K562 (cell line): ENCODE measurements around the gene DGCR8. TPM values are rescaled to one million over a fixed set of nuclear protein-coding genes. Genes with fewer than 3 reads are reported as not detected.

Experiments used
- ATAC-seq: fragments of 200-7000 bp; cut with Tn5 transposase; 3 replicates; pipeline ENCODE4 v1.9.1; 2020; ENCODE audit warnings: moderate library complexity
- BruUV-seq: library from RNA; stranded (reverse); fragments of 400-500 nt; replicated peaks from 2 replicates; lab custom pipeline; 2021; lab: Mats Ljungman, UMichigan
- CTCF ChIA-PET: fragments of 300-600 bp; formaldehyde crosslinking; extraction: SDS; loops from one replicate; lab custom pipeline; 2021; ENCODE audit warnings: low intra/inter-chr PET ratio; lab: Yijun Ruan, JAX
- POLR2A ChIA-PET: fragments of 300-600, 350-650 bp; sonication (Branson Sonifier 250); formaldehyde crosslinking; extraction: SDS; loops from one replicate; lab custom pipeline; 2021; ENCODE audit warnings: antibody characterized with exemption, inconsistent platforms; lab: Yijun Ruan, JAX
- DNase-seq, 4 experiments: peaks; one replicate each; pipeline versions ENCODE4 v3.0.0 to v3.0.0-alpha.2; 2011 to 2018; ENCODE audit warnings: low spot score in 3 of 4, mixed read lengths in 3 of 4; ENCODE audit errors: extremely low read depth in 1 of 4
- FAIRE-seq: peaks from 2 replicates; lab custom pipeline; 2011; peaks lifted over from hg19 to GRCh38; lab: Jason Lieb, UNC
- H2AFZ ChIP-seq: 2 replicates; pipeline ENCODE4 v1.6.0; 2011; ENCODE audit warnings: low read depth, low read length, control low read depth, inconsistent platforms
- H3K27ac ChIP-seq: fragments of 200-600 bp; 3 replicates; pipeline ENCODE4 v1.8.0; 2011; ENCODE audit warnings: low read depth, mild to moderate bottlenecking, control low read depth, inconsistent platforms, low read length, moderate library complexity, mixed read lengths; ENCODE audit errors: extremely low read depth
- H3K27me3 ChIP-seq, 2 experiments: fragments of 300-600 bp in 1 of 2; 2 replicates in 1 of 2; 3 replicates in 1 of 2; pipeline versions ENCODE4 v1.6.0 to v1.8.0; 2011; ENCODE audit warnings: inconsistent platforms in 2 of 2, low read length in 2 of 2, mild to moderate bottlenecking in 1 of 2, mixed read lengths in 1 of 2, moderate library complexity in 1 of 2; ENCODE audit not compliant: control insufficient read depth in 2 of 2, insufficient read depth in 2 of 2
- H3K36me3 ChIP-seq: fragments of 300-600 bp; 3 replicates; pipeline ENCODE4 v1.8.0; 2011; ENCODE audit warnings: mild to moderate bottlenecking, low read length, inconsistent platforms; ENCODE audit not compliant: control insufficient read depth, insufficient read depth
- H3K4me1 ChIP-seq, 2 experiments: fragments of 200-600 bp in 1 of 2; replicated peaks in 1 of 2; 2 replicates in 1 of 2; 3 replicates in 1 of 2; pipeline versions ENCODE4 v1.5.1 to v1.8.0; 2011; ENCODE audit warnings: inconsistent platforms in 2 of 2, low read length in 2 of 2, mild to moderate bottlenecking in 1 of 2, mixed read lengths in 1 of 2, moderate library complexity in 1 of 2; ENCODE audit not compliant: control insufficient read depth in 2 of 2, insufficient read depth in 2 of 2
- H3K4me2 ChIP-seq: 2 replicates; pipeline ENCODE4 v1.6.1; 2011; ENCODE audit warnings: low read length, control low read depth, inconsistent platforms, mixed read lengths; ENCODE audit not compliant: insufficient read depth
- H3K4me3 ChIP-seq: fragments of 200-600 bp; sonication (generic), shearing (Covaris generic); 2 replicates; pipeline ENCODE4 v1.5.1; 2016; ENCODE audit warnings: control low read depth, inconsistent platforms
- H3K79me2 ChIP-seq: fragments of 200-600 bp; 3 replicates; pipeline ENCODE4 v1.8.0; 2011; ENCODE audit warnings: low read length, inconsistent platforms; ENCODE audit not compliant: control insufficient read depth, insufficient read depth
- H3K9ac ChIP-seq, 2 experiments: 2 replicates each; pipeline versions ENCODE4 v1.6.0 to v1.6.1; 2011; ENCODE audit warnings: low read depth in 2 of 2, low read length in 2 of 2, control low read depth in 1 of 2, inconsistent platforms in 1 of 2, mild to moderate bottlenecking in 1 of 2, mixed read lengths in 1 of 2; ENCODE audit not compliant: insufficient read depth in 1 of 2
- H3K9me1 ChIP-seq: one replicate; pipeline ENCODE4 v1.6.0; 2011; ENCODE audit warnings: inconsistent platforms, mild to moderate bottlenecking, low read length, moderate library complexity; ENCODE audit not compliant: control insufficient read depth, insufficient read depth
- H3K9me3 ChIP-seq: replicated peaks from 2 replicates; pipeline ENCODE4 v1.5.1; 2011; ENCODE audit warnings: low read depth, low read length, inconsistent platforms; ENCODE audit not compliant: control insufficient read depth, insufficient read depth
- H4K20me1 ChIP-seq: replicated peaks from 2 replicates; pipeline ENCODE4 v1.6.1; 2011; ENCODE audit warnings: low read length, inconsistent platforms, mixed read lengths; ENCODE audit not compliant: control insufficient read depth, insufficient read depth
- ARID1B ChIP-seq: fragments of 450-650 bp; IDR thresholded peaks from 2 replicates; pipeline ENCODE4 v1.6.1; 2016; ENCODE audit warnings: antibody characterized with exemption, mild to moderate bottlenecking, inconsistent platforms
- CBX2 ChIP-seq: fragments of 200-600 bp; sonication (generic); IDR thresholded peaks from one replicate; pipeline ENCODE4 v1.6.1; 2012; ENCODE audit warnings: mild to moderate bottlenecking, low read length, inconsistent platforms; ENCODE audit not compliant: insufficient read depth, poor library complexity, severe bottlenecking
- CREB1 ChIP-seq, 2 experiments: sonication (generic) in 1 of 2; formaldehyde crosslinking in 1 of 2; IDR thresholded peaks; 2 replicates each; pipeline versions ENCODE4 v1.6.1 to v1.8.0; 2012 to 2022; ENCODE audit warnings: inconsistent platforms in 1 of 2, mild to moderate bottlenecking in 1 of 2, missing genetic modification reagents in 1 of 2, moderate library complexity in 1 of 2
- GABPB1 ChIP-seq: sonication (generic); formaldehyde crosslinking; IDR thresholded peaks from 2 replicates; pipeline ENCODE4 v1.8.0; 2022; ENCODE audit warnings: mild to moderate bottlenecking, missing genetic modification reagents
- POLR2G ChIP-seq: fragments of 200-400 bp; formaldehyde crosslinking; IDR thresholded peaks from 2 replicates; pipeline ENCODE4 v1.6.1; 2017; ENCODE audit warnings: low read depth, mild to moderate bottlenecking, antibody characterized with exemption, low read length, moderate library complexity
- WGBS: fragments of 100-300 bp; shearing (Covaris generic); methylation state at CpG from one replicate; pipeline ENCODE4 v1.1.6; 2016; ENCODE audit warnings: low coverage, mixed read lengths; ENCODE audit not compliant: insufficient coverage; ENCODE audit errors: missing lambda C conversion rate; 5-methylcytosine and 5-hydroxymethylcytosine counted together
- in situ Hi-C: fragments of 300-500 bp; cut with MboI; formaldehyde crosslinking; loops from 4 replicates; pipeline ENCODE4 v1.15.0; 2018; ENCODE audit warnings: inconsistent platforms, mixed read lengths
- intact Hi-C: fragments of 100-400 bp; cut with micrococcal nuclease; formaldehyde crosslinking; loops from 2 replicates; pipeline ENCODE4 v1.14.2; 2022
- polyA plus RNA-seq, 8 experiments: library from polyadenylated mRNA; depleted of rRNA in 4 of 8; stranded (reverse) in 5 of 8; unstranded in 3 of 8; fragments of >200 nt; fragmentation: Nextera tagmentation in 2 of 8; fragmentation: Illumina TruSeq in 1 of 8; extraction: Ambion mirVana in 2 of 8; extraction: Trizol in 1 of 8; gene quantifications; 2 replicates each; pipeline versions ENCODE4 v1.2.1 to v1.2.3, GENCODE V29; 2011 to 2014; ENCODE audit warnings: inconsistent platforms in 1 of 8, missing spikeins in 1 of 8
- total RNA-seq, 7 experiments: library from RNA; depleted of rRNA in 6 of 7; stranded (reverse); fragments of >200 nt in 6 of 7; fragmentation: Illumina TruSeq in 2 of 7; extraction: Trizol in 2 of 7; gene quantifications; 2 replicates each; pipeline versions ENCODE4 v1.2.1 to v1.2.3, GENCODE V29; 2011 to 2021; ENCODE audit warnings: low replicate concordance in 1 of 7
- TF ChIP-seq, protein P1 (sequence below), 2 experiments: fragments of 450-650 bp in 1 of 2; sonication (generic) in 1 of 2; formaldehyde crosslinking in 1 of 2; IDR thresholded peaks; 2 replicates each; pipeline versions ENCODE4 v1.7.1 to v1.9.0; 2016 to 2022; ENCODE audit warnings: inconsistent platforms in 1 of 2, mild to moderate bottlenecking in 1 of 2, missing genetic modification reagents in 1 of 2
- TF ChIP-seq, protein P2 (sequence below): fragments of 250-450 bp; sonication (Bioruptor Pico); IDR thresholded peaks from 2 replicates; pipeline ENCODE4 v1.9.0; 2021; ENCODE audit warnings: mild to moderate bottlenecking, inconsistent platforms

DGCR8 gene
- total and polyA plus RNA-seq, 9 of the 15 experiments (the other 6 are each of a cell fraction or from before 2014, with no cell fraction given), result 5.9 to 144 (median 80.1) TPM

DNA sequence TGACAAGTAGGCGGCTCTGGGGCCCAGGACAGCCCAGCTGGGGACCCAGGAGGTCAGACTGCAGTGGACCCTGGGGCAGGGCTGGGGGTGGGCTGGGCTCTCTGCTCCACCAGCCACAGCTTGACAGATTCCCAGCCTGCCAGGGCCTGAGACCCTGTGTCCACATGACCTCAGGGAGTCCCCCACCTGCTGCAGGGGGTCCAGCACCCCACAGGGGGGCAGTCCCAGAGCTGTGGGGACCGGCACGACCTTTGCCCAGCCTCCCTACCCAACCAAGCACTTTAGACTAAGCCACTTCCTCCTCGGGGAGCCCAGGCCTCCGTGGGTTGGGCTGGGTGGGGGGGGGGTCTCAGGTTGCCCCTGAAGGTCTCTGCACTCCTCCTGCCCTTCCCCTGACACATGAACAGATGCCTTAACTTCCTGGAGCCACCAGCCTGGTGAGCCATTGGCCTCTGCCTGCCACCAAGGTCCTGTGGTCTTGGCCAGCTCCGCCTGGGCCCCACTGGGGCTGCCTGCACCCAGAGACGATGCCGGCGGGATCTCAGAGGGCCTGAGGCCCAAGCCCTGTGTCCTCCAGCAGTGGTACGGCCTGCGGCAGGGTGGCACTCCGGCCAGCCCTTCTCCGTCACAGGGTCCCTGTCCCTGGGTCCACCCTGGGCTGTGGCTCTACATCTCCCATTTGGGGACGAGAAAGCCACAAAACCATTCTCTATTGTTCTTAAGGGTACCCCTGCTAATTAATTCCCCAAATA, 67.4 kb downstream of the DGCR8 start:
- H3K36me3 ChIP-seq, result no peaks in the 10 kb centered on the region; the same call in 2 of the 3 replicates
- H3K79me2 ChIP-seq, result no peaks in the 10 kb centered on the region
- no peak overlapping the region for H3K4me3 ChIP-seq
- in situ Hi-C loops (no loop called here), intact Hi-C loops (no loop called here)
- peaks cover 0 to 84% of the 10 kb centered on the region in 2 experiments; a peak in 2 of 5 replicates for H3K4me1 ChIP-seq
- no peaks in the 10 kb centered on the region for H3K9me1 ChIP-seq
- H3K27ac ChIP-seq, result no peak overlapping the region
- H3K4me2 ChIP-seq, result no peak overlapping the region
- peaks cover 21% of the 10 kb centered on the region for H4K20me1 ChIP-seq
- FAIRE-seq (peak; percentile 26), ATAC-seq (no peak), DNase-seq (no peak)
- WGBS, result 46% methylated on average over 14 of the region's 14 CpGs
- no peaks in the 10 kb centered on the region for H3K9me3 ChIP-seq
- CTCF ChIA-PET, result no interaction called here
- no peak overlapping the region for H3K9ac ChIP-seq
- BruUV-seq, result no TSS peak
- no peak overlapping the region for H2AFZ ChIP-seq
- POLR2A ChIA-PET, result interaction anchor here (0.5 to 1.6 kb wide), 4 partner anchors 9 to 181 kb away, joined by 3 to 6 read pairs (median 3); no protein-coding TSS in a partner anchor
- peaks cover 4 to 7% of the 10 kb centered on the region in 2 experiments; a peak in 3 of 5 replicates for H3K27me3 ChIP-seq
- peak; percentile 43; the same call in 1 of the 2 replicates for TF ChIP-seq GABPB1
- TF ChIP-seq, protein P1, sequence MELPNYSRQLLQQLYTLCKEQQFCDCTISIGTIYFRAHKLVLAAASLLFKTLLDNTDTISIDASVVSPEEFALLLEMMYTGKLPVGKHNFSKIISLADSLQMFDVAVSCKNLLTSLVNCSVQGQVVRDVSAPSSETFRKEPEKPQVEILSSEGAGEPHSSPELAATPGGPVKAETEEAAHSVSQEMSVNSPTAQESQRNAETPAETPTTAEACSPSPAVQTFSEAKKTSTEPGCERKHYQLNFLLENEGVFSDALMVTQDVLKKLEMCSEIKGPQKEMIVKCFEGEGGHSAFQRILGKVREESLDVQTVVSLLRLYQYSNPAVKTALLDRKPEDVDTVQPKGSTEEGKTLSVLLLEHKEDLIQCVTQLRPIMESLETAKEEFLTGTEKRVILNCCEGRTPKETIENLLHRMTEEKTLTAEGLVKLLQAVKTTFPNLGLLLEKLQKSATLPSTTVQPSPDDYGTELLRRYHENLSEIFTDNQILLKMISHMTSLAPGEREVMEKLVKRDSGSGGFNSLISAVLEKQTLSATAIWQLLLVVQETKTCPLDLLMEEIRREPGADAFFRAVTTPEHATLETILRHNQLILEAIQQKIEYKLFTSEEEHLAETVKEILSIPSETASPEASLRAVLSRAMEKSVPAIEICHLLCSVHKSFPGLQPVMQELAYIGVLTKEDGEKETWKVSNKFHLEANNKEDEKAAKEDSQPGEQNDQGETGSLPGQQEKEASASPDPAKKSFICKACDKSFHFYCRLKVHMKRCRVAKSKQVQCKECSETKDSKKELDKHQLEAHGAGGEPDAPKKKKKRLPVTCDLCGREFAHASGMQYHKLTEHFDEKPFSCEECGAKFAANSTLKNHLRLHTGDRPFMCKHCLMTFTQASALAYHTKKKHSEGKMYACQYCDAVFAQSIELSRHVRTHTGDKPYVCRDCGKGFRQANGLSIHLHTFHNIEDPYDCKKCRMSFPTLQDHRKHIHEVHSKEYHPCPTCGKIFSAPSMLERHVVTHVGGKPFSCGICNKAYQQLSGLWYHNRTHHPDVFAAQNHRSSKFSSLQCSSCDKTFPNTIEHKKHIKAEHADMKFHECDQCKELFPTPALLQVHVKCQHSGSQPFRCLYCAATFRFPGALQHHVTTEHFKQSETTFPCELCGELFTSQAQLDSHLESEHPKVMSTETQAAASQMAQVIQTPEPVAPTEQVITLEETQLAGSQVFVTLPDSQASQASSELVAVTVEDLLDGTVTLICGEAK (IDR thresholded peaks at IDR 0.05), result no peak
- TF ChIP-seq, protein P1 (CRISPR knock-in tag; IDR thresholded peaks at IDR 0.05), result peak; percentile 54; the same call in 1 of the 2 replicates
- TF ChIP-seq CREB1 (IDR thresholded peaks at IDR 0.05), result no peak
- peak; percentile 49; the same call in 1 of the 2 replicates for TF ChIP-seq CREB1 (CRISPR knock-in tag; IDR thresholded peaks at IDR 0.05)
- TF ChIP-seq CBX2, result no peak
- no peak for TF ChIP-seq ARID1B
- TF ChIP-seq, protein P2, sequence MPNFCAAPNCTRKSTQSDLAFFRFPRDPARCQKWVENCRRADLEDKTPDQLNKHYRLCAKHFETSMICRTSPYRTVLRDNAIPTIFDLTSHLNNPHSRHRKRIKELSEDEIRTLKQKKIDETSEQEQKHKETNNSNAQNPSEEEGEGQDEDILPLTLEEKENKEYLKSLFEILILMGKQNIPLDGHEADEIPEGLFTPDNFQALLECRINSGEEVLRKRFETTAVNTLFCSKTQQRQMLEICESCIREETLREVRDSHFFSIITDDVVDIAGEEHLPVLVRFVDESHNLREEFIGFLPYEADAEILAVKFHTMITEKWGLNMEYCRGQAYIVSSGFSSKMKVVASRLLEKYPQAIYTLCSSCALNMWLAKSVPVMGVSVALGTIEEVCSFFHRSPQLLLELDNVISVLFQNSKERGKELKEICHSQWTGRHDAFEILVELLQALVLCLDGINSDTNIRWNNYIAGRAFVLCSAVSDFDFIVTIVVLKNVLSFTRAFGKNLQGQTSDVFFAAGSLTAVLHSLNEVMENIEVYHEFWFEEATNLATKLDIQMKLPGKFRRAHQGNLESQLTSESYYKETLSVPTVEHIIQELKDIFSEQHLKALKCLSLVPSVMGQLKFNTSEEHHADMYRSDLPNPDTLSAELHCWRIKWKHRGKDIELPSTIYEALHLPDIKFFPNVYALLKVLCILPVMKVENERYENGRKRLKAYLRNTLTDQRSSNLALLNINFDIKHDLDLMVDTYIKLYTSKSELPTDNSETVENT (CRISPR knock-in tag), result peak; percentile 24; the same call in 1 of the 2 replicates
- TF ChIP-seq POLR2G, result peak; percentile 58
